ENCODE data around the gene CDY2B. TPM values are rescaled to one million over a fixed set of nuclear protein-coding genes. Genes with fewer than 3 reads are reported as not detected.
"Not testable (repeated sequence)": the region's sequence is repeated elsewhere in the genome, so short reads cannot be mapped to it uniquely, and the experiment has no call there.

The CDY2B gene
- total RNA-seq, 4 donors from 2014 or later = not detected

GRCh38 chrY:17832149-17832548, 47.9 kb downstream of the CDY2B start:
- DNase-seq; intact Hi-C loops (cut with DNase I); H3K4me1 ChIP-seq; H3K27me3 ChIP-seq; H3K9me3 ChIP-seq; H3K36me3 ChIP-seq; H3K4me3 ChIP-seq (replicated peaks in 1 of 3); H3K27ac ChIP-seq: not testable (repeated sequence)
- no CpG with 5 or more reads among the region's 12 CpGs for WGBS, 2 donors

Other genes with a start within 250 kb of the CDY2B start
- not detected for gene CDY2A, start 145.6 kb upstream of the CDY2B start, total RNA-seq

All from thyroid gland (tissue), 4 donors.